Testis (tissue), 2 donors: ENCODE measurements around the gene POLN.

Source experiments
- CTCF ChIP-seq, 3 experiments: fragments of 450-650 bp in 2 of 3; fragments of 200-600 bp in 1 of 3; sonication (generic) in 1 of 3; IDR thresholded peaks; one replicate each; pipeline ENCODE4 v1.5.1; 2016 to 2019; ENCODE audit warnings: antibody characterized with exemption in 3 of 3, mild to moderate bottlenecking in 2 of 3, moderate library complexity in 1 of 3
- POLR2A ChIP-seq: fragments of 450-650 bp; IDR thresholded peaks from one replicate; pipeline ENCODE4 v1.6.1; 2017; ENCODE audit warnings: antibody characterized with exemption, mild to moderate bottlenecking, moderate library complexity

GRCh38 chr4:2049381-2049780, 192.5 kb downstream of the POLN start:
- no peak for TF ChIP-seq POLR2A
- TF ChIP-seq CTCF (IDR thresholded peaks at IDR 0.05): no peak
